GM12878 (cell line): ENCODE results near the gene SETD5. TPM values are rescaled to one million over a fixed set of nuclear protein-coding genes. Genes with fewer than 3 reads are reported as not detected.

ENCODE experiments used
- ATAC-seq: fragments of 200-7000 bp; cut with Tn5 transposase; 3 replicates; pipeline ENCODE4 v1.9.1; 2020; ENCODE audit warnings: mild to moderate bottlenecking, moderate library complexity
- BruUV-seq: library from RNA; stranded (reverse); fragments of 400-500 nt; replicated peaks from 2 replicates; lab custom pipeline; 2021; lab: Mats Ljungman, UMichigan
- CTCF ChIA-PET: fragments of 300-600 bp; sonication (Branson Sonifier 250); formaldehyde crosslinking; extraction: SDS; loops from one replicate; lab custom pipeline; 2021; ENCODE audit warnings: inconsistent platforms; lab: Yijun Ruan, JAX
- POLR2A ChIA-PET: fragments of 350-600 bp; formaldehyde crosslinking; extraction: SDS; loops from one replicate; lab custom pipeline; 2021; ENCODE audit warnings: inconsistent platforms; lab: Charles Lee
- RAD21 ChIA-PET: fragments of 300-600 bp; sonication (Branson Sonifier 250); formaldehyde crosslinking; loops from one replicate; lab custom pipeline; 2023; ENCODE audit warnings: antibody characterized with exemption; ENCODE audit not compliant: unreplicated experiment; lab: Charles Lee
- SMC1A ChIA-PET: fragments of 300-600 bp; sonication (Branson Sonifier 250); formaldehyde crosslinking; loops from one replicate; lab custom pipeline; 2023; ENCODE audit not compliant: unreplicated experiment, uncharacterized antibody; lab: Charles Lee
- DNase-seq: peaks from one replicate; pipeline ENCODE4 v3.0.0-alpha.2; 2011; ENCODE audit warnings: low read depth, low spot score
- FAIRE-seq: peaks from 3 replicates; lab custom pipeline; 2011; peaks lifted over from hg19 to GRCh38; lab: Jason Lieb, UNC
- H2AFZ ChIP-seq: 2 replicates; pipeline ENCODE4 v1.6.0; 2011; ENCODE audit warnings: low read depth, low read length, control low read depth; ENCODE audit not compliant: control insufficient read depth
- H3K27ac ChIP-seq: 2 replicates; pipeline ENCODE4 v1.5.1; 2011; ENCODE audit warnings: control low read depth; ENCODE audit not compliant: control insufficient read depth, insufficient read depth
- H3K27me3 ChIP-seq, 2 experiments: replicated peaks in 1 of 2; 2 replicates each; pipeline versions ENCODE4 v1.6.0 to v1.6.1; 2011; ENCODE audit warnings: low read length in 1 of 2; ENCODE audit not compliant: control insufficient read depth in 2 of 2, insufficient read depth in 2 of 2
- H3K36me3 ChIP-seq, 2 experiments: 2 replicates each; pipeline ENCODE4 v1.5.1; 2011; ENCODE audit warnings: low read length in 1 of 2; ENCODE audit not compliant: control insufficient read depth in 2 of 2, insufficient read depth in 2 of 2
- H3K4me1 ChIP-seq: 2 replicates; pipeline ENCODE4 v1.6.1; 2011; ENCODE audit warnings: mild to moderate bottlenecking, low read length, moderate library complexity, mixed read lengths; ENCODE audit not compliant: control insufficient read depth, insufficient read depth
- H3K4me2 ChIP-seq: 2 replicates; pipeline ENCODE4 v1.6.0; 2011; ENCODE audit warnings: control low read depth; ENCODE audit not compliant: control insufficient read depth, insufficient read depth
- H3K4me3 ChIP-seq: fragments of 200-600 bp; sonication (generic); 2 replicates; pipeline ENCODE4 v1.5.1; 2016
- H3K79me2 ChIP-seq: 2 replicates; pipeline ENCODE4 v1.6.0; 2011; ENCODE audit warnings: low read length; ENCODE audit not compliant: control insufficient read depth, insufficient read depth
- H3K9ac ChIP-seq: 2 replicates; pipeline ENCODE4 v1.8.0; 2011; ENCODE audit warnings: low read length, control low read depth, mixed read lengths; ENCODE audit not compliant: control insufficient read depth, insufficient read depth
- H3K9me3 ChIP-seq: replicated peaks from 3 replicates; pipeline ENCODE4 v1.5.1; 2011; ENCODE audit warnings: mild to moderate bottlenecking, low read length; ENCODE audit not compliant: control insufficient read depth, insufficient read depth
- H4K20me1 ChIP-seq: 2 replicates; pipeline ENCODE4 v1.6.0; 2011; ENCODE audit not compliant: control insufficient read depth, insufficient read depth
- CHD1 ChIP-seq: IDR thresholded peaks from 2 replicates; pipeline ENCODE4 v1.6.1; 2012; ENCODE audit warnings: low read depth, low read length, improper control_type of control experiment
- IRF4 ChIP-seq: IDR thresholded peaks from 2 replicates; pipeline ENCODE4 v1.6.1; 2011; ENCODE audit warnings: low read depth, low read length
- LARP7 ChIP-seq: fragments of 450-650 bp; IDR thresholded peaks from 2 replicates; pipeline ENCODE4 v1.6.1; 2017; ENCODE audit warnings: mild to moderate bottlenecking
- MTA3 ChIP-seq: IDR thresholded peaks from 2 replicates; pipeline ENCODE4 v1.6.1; 2012; ENCODE audit warnings: low read length, inconsistent platforms, borderline replicate concordance
- PML ChIP-seq: IDR thresholded peaks from 2 replicates; pipeline ENCODE4 v1.6.1; 2012; ENCODE audit warnings: low read length, inconsistent platforms
- RCOR1 ChIP-seq: conservative IDR thresholded peaks from 2 replicates; pipeline ENCODE4 v1.6.1; 2012; ENCODE audit warnings: low read depth, low read length, improper control_type of control experiment
- ZNF274 ChIP-seq: IDR thresholded peaks from one replicate; pipeline ENCODE4 v1.8.0; 2011; ENCODE audit not compliant: insufficient read length, insufficient read depth
- WGBS: methylation state at CpG from one replicate; pipeline ENCODE4 v1.1.6; 2016; ENCODE audit warnings: low lambda C conversion rate; ENCODE audit not compliant: insufficient replicate concordance, insufficient coverage; ENCODE audit errors: missing lambda C conversion rate; 5-methylcytosine and 5-hydroxymethylcytosine counted together
- in situ Hi-C: fragments of 300-500 bp; cut with MboI; formaldehyde crosslinking; loops from 9 replicates; pipeline ENCODE4 v1.14.3; 2018; ENCODE audit warnings: mixed read lengths
- intact Hi-C: fragments of 100-400 bp; cut with micrococcal nuclease; formaldehyde crosslinking; loops from one replicate; pipeline ENCODE4 v1.14.2; 2022; ENCODE audit not compliant: unreplicated experiment
- polyA plus RNA-seq, 11 experiments: library from polyadenylated mRNA; depleted of rRNA in 4 of 11; unstranded in 6 of 11; stranded (reverse) in 5 of 11; fragments of >200 nt; fragmentation: Nextera tagmentation in 4 of 11; fragmentation: Illumina TruSeq in 1 of 11; extraction: Ambion mirVana in 4 of 11; extraction: Trizol in 1 of 11; gene quantifications; 1 replicate in 1 of 11; 2 replicates in 10 of 11; pipeline versions ENCODE4 v1.2.1 to v1.2.3, GENCODE V29; 2011 to 2016; ENCODE audit warnings: inconsistent platforms in 2 of 11, missing spikeins in 2 of 11, low read depth in 1 of 11
- total RNA-seq, 4 experiments: library from RNA; depleted of rRNA in 3 of 4; stranded (reverse); fragments of >200 nt in 3 of 4; fragmentation: Illumina TruSeq in 1 of 4; extraction: Trizol in 1 of 4; gene quantifications; 2 replicates each; pipeline versions ENCODE4 v1.2.1 to v1.2.3, GENCODE V29; 2013 to 2021
- TF ChIP-seq, protein P1 (sequence below): IDR thresholded peaks from 2 replicates; pipeline ENCODE4 v1.6.1; 2012; ENCODE audit warnings: low read depth, low read length, improper control_type of control experiment
- TF ChIP-seq, protein P2 (sequence below): IDR thresholded peaks from 2 replicates; pipeline ENCODE4 v1.6.1; 2012; ENCODE audit warnings: low read depth, low read length, improper control_type of control experiment

Gene SETD5
- total and polyA plus RNA-seq, 10 of the 15 experiments (the other 5 are each of a cell fraction or from before 2014, with no cell fraction given) = 8.2 to 94.0 (median 55.4) TPM

DNA sequence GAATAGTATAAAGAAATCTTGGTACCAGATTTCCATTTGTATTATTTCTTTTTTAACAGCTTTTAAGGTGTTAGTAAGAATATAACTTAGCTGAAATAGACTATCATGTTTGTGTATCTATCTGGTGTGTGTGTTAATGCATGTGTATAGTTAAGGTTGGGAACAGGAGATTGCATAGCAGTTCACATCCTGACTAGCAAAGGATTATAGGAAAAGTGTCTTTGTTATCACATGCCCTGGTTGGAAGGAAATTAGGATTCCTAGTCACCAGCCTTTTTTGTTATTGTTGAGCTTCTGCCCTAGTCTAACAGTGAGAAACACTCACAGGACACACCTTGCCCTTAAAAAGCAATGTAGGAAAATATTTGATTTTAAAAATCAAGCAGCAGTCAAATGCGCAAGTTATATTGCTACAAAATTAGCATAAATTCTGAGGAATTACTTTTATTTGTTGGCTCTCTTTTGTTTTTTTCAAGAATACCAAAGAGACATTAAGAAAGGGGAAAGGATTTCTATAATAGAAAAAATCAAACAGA is 58.2 kb downstream of the SETD5 start:
- DNase-seq (no peak), ATAC-seq (no peak), FAIRE-seq (no peak)
- H4K20me1 ChIP-seq = no peaks in the 10 kb centered on the region
- H3K4me1 ChIP-seq = no peaks in the 10 kb centered on the region
- no peaks in the 10 kb centered on the region for H3K9me3 ChIP-seq
- RAD21 ChIA-PET = interaction anchor here (1.5 kb wide), 1 partner anchor 77 kb away, joined by 5 read pairs; no protein-coding TSS in a partner anchor
- H3K79me2 ChIP-seq = no peaks in the 10 kb centered on the region
- no peak overlapping the region for H3K4me3 ChIP-seq
- CTCF ChIA-PET = interaction anchor here (1.0 kb wide), 1 partner anchor 103 kb away, joined by 3 read pairs; no protein-coding TSS in a partner anchor
- H3K36me3 ChIP-seq = peaks cover 8 to 18% of the 10 kb centered on the region in 2 experiments
- H3K27ac ChIP-seq = no peak overlapping the region
- no peak overlapping the region for H2AFZ ChIP-seq
- POLR2A ChIA-PET = interaction anchor here (1.2 kb wide), 1 partner anchor 8 kb away, joined by 7 read pairs; no protein-coding TSS in a partner anchor
- BruUV-seq = no TSS peak
- H3K9ac ChIP-seq = no peak overlapping the region
- intact Hi-C loops (no loop called here), in situ Hi-C loops (no loop called here)
- TF ChIP-seq, protein P1, sequence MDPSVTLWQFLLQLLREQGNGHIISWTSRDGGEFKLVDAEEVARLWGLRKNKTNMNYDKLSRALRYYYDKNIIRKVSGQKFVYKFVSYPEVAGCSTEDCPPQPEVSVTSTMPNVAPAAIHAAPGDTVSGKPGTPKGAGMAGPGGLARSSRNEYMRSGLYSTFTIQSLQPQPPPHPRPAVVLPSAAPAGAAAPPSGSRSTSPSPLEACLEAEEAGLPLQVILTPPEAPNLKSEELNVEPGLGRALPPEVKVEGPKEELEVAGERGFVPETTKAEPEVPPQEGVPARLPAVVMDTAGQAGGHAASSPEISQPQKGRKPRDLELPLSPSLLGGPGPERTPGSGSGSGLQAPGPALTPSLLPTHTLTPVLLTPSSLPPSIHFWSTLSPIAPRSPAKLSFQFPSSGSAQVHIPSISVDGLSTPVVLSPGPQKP = no peak
- no peak for TF ChIP-seq CHD1
- TF ChIP-seq IRF4 = no peak
- TF ChIP-seq ZNF274 = no peak
- no peak for TF ChIP-seq PML
- TF ChIP-seq LARP7 = no peak
- TF ChIP-seq, protein P2, sequence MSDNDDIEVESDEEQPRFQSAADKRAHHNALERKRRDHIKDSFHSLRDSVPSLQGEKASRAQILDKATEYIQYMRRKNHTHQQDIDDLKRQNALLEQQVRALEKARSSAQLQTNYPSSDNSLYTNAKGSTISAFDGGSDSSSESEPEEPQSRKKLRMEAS = no peak
- TF ChIP-seq RCOR1 = no peak
- no peak for TF ChIP-seq MTA3
- WGBS = 100% methylated on average over 1 of the region's 1 CpG
- SMC1A ChIA-PET = interaction anchor here (1.0 to 1.4 kb wide), 5 partner anchors 39 to 151 kb away, joined by 3 to 4 read pairs (median 4); no protein-coding TSS in a partner anchor
- no peak overlapping the region for H3K4me2 ChIP-seq
- no peaks in the 10 kb centered on the region for H3K27me3 ChIP-seq
